HG03139 (cell line): ENCODE data around the gene COX7A2L.
"Not testable (repeated sequence)": the region's sequence is repeated elsewhere in the genome, so short reads cannot be mapped to it uniquely, and the experiment has no call there.

ENCODE experiments used
- ATAC-seq: cut with Tn5 transposase; IDR thresholded peaks from one replicate; pipeline ENCODE4 v1.9.1; 2021; ENCODE audit not compliant: unreplicated experiment

Gene COX7A2L

DNA sequence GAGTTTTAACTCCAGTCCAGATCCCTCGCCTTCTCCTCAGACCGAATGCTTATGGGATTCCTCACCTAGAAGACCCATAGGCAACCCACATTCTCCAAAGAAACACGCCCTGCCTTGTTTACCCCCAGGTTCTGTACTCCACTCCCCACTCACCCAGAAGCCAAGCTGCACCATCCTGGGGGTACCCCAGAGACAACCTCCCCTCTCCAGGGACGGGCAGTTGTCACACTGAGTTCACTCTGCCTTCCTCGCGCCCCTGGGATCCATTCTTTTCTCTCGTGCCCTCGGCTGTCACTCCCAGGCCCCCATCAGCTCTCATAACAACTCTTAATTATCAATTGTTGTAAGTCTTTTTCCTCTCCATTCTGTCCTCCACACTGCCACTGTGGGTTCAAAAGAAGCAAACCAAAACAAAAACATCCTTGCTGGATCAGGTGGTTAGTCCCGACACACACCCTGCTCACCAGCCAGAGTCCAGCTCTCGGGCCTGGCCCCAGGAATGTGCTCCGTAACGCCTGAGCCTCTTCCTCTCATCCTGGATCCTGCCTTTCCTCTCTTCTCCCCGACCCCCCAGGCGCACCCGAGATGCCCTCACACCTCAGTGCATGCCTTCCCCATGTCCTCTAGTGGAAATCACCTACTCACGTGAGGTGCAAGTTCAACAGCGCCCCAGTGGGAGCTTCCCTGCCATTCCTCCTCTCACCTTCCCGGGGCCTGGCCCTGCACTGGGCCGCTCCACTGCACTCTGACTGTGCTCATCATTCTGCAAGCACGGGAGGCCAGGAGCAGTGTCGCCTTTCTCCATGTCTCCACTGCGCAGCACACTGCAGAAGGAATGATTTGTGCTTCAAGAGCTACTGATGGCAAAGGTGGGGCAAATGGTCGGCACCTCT is 20.7 kb downstream of the COX7A2L start:
- no peak for ATAC-seq

GRCh38 chr2:42339191-42339912 is 21.7 kb downstream of the COX7A2L start:
- no peak for ATAC-seq

GRCh38 chr2:42338567-42339190 is 22.3 kb downstream of the COX7A2L start:
- ATAC-seq: no peak

- no peak for ATAC-seq
These were observed 23.0 kb downstream of the COX7A2L start for GRCh38 chr2:42337846-42338566.

GRCh38 chr2:42337356-42337820 is 23.6 kb downstream of the COX7A2L start:
- no peak for ATAC-seq

DNA sequence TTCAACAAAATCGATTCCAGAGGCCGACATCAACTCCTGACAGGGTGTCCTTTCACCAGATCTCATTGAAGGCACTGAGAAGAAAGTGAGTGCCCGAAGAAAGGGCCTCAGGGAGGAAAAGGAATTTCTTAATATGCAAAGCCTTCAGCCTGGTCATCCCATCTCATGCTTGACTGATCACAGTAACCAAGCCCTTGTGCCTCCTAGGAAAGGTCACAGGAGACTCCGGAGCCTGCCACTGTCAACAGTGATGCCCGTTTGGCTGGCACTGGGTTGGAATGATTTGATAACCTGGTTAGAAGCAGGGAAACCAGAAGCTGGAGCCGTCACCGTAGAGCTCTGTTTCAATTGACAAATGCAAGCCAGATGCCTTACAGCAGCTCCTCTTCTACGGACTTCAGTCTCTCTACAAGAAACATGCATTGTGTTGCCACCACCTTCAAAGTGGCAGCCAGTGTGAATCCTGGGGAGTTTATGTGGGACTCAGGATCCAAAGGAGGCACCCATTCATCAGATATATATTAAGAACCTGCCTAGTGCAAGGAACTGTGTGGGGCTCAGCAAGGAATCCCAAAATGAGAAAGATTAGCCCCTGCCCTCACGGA is 24.6 kb downstream of the COX7A2L start:
- ATAC-seq: no peak

DNA sequence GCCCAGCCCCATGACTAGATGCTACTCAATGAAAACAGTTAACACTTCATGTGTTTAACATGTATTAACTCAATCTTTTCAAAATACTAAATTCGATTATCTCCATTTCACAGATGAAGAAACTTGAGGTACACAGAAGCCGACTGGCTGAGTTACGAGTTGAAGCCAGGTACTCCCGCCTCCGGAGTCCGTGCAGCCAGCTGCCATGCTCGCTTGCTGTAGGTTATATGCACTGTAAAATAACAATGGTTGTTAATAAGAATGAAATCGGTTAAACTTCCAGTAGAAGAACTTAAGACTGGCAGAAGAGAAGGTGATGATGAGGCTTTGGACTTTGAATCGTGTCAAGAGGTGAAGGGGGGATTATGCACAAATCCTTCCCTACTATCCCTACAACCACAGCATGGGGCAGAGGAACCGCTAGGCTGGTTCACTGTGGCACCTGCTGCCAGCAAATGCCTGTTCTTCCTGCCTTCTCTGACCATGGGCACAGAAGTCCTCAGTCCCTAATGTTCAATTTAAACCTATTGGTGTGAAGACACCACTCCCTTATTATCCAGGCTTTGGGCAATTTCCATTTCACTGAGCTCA is 25.4 kb downstream of the COX7A2L start:
- no peak for ATAC-seq

DNA sequence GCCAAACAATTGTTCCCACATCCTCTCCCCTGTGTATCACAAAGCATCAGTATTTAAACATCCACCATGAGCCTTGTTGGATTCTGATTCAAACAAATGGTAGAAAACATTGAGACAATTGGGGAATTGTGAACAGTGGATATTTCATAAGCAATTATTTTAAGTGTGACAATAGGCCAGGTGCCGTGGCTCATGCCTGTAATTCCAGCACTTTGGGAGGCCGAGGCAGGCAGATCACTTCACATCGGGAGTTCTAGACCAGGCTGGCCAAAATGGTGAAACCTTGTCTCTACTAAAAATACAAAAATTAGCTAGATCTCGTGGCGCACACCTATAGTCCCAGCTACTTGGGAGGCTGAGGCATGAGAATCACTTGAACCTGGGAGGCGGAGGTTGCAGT is 26.2 kb downstream of the COX7A2L start:
- not testable (repeated sequence) for ATAC-seq

DNA sequence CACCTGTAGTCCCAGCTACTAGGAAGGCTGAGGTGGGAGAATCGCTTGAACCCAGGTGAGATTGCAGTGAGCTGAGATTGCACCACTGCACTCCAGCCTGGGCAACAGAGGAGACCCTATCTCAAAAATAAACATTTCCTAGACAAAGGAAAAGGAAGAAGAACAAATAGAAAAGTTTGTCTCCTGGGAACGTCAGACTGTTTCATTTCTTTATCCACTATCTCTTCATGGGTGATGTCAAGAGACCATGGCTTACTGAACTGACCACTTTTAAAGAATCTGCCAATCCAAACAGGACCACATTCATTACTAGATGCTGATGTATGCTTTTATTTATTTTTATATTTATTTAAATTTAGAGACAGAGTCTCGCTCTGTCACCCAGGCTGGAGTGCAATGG is 26.8 kb downstream of the COX7A2L start:
- ATAC-seq: no peak

DNA sequence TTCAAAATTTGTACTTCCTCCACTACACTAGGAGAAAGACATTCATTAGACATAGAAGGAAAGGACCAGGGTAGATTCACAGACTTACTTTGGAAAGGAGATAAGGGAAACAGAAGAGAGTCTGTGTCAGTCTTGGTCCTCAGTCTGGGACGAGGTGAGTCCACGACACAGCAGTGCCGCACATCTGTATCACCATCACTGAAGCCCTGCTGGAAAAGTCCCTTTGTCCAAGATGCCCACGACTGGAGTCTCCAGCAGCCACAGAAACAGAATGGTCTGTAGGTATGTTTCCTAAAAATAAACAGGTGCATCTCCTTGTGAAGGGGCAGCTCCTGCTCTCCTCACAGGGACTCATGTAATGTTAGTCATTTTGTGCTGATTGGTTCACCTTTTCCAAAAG is 27.4 kb downstream of the COX7A2L start:
- no peak for ATAC-seq

- ATAC-seq: no peak
These were observed 28.4 kb downstream of the COX7A2L start for GRCh38 chr2:42332575-42332974.

DNA sequence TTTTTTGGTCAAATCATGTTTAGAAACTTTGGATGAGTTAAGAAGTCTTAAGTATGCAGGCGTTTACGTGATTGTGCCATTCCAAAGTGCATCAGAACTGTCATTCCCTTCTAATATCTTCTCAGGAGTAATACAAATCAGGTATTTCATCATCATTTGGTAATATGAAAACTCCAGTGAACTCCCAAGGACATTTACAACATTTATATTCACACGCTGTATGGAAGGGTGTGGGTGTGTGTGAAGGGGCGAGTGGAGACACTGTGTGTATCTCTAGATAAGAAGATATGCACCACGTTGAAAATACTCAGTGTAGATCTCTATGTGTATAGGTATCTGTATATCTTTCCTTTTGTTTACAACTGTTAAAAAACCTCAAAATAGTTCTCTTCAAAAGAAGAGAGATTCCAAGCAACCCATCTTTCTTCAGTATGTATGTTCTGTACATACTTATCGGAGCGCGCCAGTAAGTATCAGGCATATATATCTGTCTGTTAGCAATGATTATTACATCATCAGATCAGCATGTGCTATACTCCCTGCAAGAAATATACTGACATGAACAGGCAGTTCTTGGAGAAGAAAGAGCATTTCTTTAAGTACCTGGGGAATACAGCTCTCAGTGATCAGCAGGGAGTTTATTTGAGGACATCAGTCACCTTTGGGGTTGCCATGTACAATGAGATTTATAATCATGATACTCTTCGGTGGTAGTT is 29.3 kb downstream of the COX7A2L start:
- no peak for ATAC-seq

DNA sequence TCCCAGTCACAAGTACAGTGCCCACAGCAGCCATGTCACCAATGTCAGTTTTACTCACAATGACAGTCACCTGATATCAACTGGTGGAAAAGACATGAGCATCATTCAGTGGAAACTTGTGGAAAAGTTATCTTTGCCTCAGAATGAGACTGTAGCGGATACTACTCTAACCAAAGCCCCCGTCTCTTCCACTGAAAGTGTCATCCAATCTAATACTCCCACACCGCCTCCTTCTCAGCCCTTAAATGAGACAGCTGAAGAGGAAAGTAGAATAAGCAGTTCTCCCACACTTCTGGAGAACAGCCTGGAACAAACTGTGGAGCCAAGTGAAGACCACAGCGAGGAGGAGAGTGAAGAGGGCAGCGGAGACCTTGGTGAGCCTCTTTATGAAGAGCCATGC is 31.3 kb downstream of the COX7A2L start:
- ATAC-seq: no peak

DNA sequence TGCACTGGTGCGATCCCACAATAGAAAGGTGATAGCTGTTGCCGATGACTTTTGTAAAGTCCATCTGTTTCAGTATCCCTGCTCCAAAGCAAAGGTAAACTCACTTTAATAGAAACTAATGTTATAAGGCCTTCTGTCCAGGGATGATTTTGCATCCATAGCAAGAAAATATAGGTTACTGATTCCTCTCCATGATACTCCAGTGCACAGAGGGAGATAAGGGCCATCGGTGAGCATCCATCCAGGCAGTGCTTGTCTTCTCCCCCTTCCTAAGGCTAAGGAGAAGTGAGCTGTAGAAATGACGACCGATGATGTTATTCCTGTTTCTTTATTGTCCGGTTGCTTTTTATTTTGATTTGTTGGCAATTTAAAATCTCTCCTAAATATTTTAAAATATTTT is 32.1 kb downstream of the COX7A2L start:
- no peak for ATAC-seq

DNA sequence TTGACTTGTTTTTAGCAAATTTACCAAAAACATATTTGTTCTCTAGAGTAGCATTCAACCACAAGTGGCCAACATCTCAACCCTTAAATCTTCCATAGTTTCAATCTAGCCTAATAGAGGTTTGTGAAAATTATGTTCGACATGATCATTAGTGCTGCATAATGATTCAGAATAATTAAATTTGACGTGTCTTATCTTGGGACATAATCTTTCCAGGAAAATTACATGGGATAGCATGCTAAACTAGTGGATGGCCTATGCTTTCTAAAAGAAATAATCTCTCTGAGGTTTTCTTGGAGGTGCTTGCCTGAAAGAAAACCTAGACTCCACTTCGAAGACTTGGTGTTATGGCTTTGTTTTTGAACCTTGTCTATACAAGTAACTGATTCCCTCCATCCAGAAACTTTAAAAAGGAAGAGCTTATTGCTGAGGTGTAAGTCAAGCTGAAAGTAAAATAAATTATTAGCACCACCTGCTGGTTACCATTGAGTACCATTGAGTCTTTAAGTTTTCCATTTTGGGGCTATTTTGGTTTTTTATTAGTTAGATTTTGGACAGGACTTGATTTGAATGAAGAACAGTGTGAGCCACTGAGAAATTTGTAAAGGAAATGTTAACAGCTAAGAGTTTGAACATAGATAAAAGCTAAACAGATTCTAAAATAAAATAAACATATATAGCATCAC is 32.7 kb downstream of the COX7A2L start:
- ATAC-seq: no peak

DNA sequence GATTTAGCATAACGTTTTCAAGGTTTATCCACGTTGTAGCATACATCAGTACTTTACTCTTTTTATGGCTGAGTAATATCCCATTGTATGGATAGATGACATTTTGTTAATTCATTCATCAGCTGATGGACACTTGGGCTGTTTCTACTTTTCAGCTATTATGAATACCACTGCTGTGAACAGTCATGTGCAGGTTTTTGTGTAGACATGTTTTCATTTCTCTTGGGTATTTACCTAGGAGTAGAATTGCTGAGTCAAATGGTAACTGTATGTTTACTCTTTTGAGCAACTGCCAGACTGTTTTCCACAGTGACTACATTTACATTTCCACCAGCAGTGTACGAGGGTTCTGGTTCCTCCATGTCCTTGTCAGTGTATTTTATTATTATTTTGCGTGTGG is 33.9 kb downstream of the COX7A2L start:
- no peak for ATAC-seq

DNA sequence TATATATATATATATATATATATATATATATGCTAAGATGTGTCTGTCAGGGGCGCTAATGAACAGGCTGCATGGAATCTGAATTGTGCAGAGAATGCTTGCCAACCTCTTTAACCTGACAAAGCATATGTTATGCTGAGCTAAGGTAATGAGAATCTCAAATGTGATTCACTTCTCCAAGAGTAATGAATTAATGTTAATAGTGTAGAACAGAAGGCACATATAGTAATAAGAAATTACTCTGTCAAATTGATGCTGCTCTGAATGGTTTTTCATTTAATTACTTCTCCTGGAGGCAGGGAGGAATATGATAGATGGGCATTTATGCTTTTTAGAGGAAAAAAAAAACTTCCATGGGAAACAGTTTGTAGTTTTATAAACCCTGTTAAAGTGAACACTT is 35.4 kb downstream of the COX7A2L start:
- ATAC-seq: no peak

- ATAC-seq: no peak
These were observed 36.1 kb downstream of the COX7A2L start for GRCh38 chr2:42324949-42325348.

DNA sequence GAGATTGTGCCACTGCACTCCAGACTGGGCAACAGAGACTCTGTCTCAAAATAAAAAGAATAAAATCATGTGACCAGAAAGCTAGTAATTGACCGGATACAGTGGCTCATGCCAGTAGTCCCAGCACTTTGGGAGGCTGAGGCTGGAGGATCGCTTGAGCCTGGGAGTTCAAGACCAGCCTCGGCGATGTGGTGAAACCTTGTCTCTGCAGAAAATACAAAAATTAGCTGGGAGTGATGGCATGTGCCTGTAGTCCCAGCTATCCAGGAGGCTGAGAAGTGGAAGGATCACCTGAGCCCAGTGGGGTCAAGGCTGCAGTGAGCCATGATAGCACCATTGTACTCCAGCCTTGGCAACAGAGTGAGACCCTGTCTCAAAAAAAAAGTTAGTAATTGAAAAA is 36.8 kb downstream of the COX7A2L start:
- no peak for ATAC-seq
